Prostate gland (tissue), 2 donors: Measurements from ENCODE around the gene CCDC69. TPM values are rescaled to one million over a fixed set of nuclear protein-coding genes. Genes with fewer than 3 reads are reported as not detected.
A peak's percentile ranks its signal among the peaks of the same experiment; 100 is the strongest.
"Not testable (repeated sequence)": the region's sequence is repeated elsewhere in the genome, so short reads cannot be mapped to it uniquely, and the experiment has no call there.

Experiments used
- DNase-seq: peaks from one replicate; pipeline ENCODE4 v3.0.0-alpha.2; 2019; ENCODE audit warnings: low spot score
- H3K27ac ChIP-seq, 2 donors: fragments of 200-600 bp; sonication (generic); 2 replicates each; pipeline ENCODE4 v1.5.1; 2017 to 2019
- H3K27me3 ChIP-seq: fragments of 200-600 bp; sonication (generic); replicated peaks from 2 replicates; pipeline ENCODE4 v1.5.1; 2019; ENCODE audit not compliant: insufficient read depth
- H3K36me3 ChIP-seq, 2 donors: fragments of 200-600 bp; sonication (generic); 1 replicate in 1 of 2; 2 replicates in 1 of 2; pipeline versions ENCODE4 v1.5.1 to v1.8.1; 2017 to 2019
- H3K4me1 ChIP-seq: fragments of 200-600 bp; sonication (generic); replicated peaks from 2 replicates; pipeline ENCODE4 v1.5.1; 2019
- H3K4me3 ChIP-seq, 2 donors: fragments of 200-600 bp; sonication (generic); 2 replicates each; pipeline ENCODE4 v1.5.1; 2017 to 2019
- H3K9me3 ChIP-seq: fragments of 200-600 bp; sonication (generic); 2 replicates; pipeline ENCODE4 v1.5.1; 2017
- POLR2A ChIP-seq: fragments of 450-650 bp; IDR thresholded peaks from one replicate; pipeline ENCODE4 v1.6.1; 2016; ENCODE audit warnings: antibody characterized with exemption, mild to moderate bottlenecking
- POLR2AphosphoS5 ChIP-seq: sonication (generic); formaldehyde crosslinking; IDR thresholded peaks from one replicate; pipeline ENCODE4 v1.6.1; 2017; ENCODE audit warnings: antibody characterized with exemption
- WGBS: methylation state at CpG from one replicate; pipeline ENCODE4 v1.1.5; 2018; 5-methylcytosine and 5-hydroxymethylcytosine counted together
- intact Hi-C: fragments of 100-400 bp; cut with DNase I; formaldehyde crosslinking; loops from one replicate; pipeline ENCODE4 v1.14.2; 2022
- total RNA-seq, 2 donors: library from RNA; depleted of rRNA; stranded (reverse); fragments of >200 nt; gene quantifications; one replicate each; pipeline ENCODE4 v1.1.0, GENCODE V29; 2016
- TF ChIP-seq, protein P1 (sequence below), 4 experiments: fragments of 200-600 bp in 2 of 4; fragments of 450-650 bp in 2 of 4; sonication (generic) in 2 of 4; IDR thresholded peaks; 1 replicate in 3 of 4; 2 replicates in 1 of 4; pipeline ENCODE4 v1.5.1; 2016 to 2019; ENCODE audit warnings: antibody characterized with exemption in 4 of 4, mild to moderate bottlenecking in 2 of 4, moderate library complexity in 2 of 4

CCDC69 gene
- total RNA-seq, 2 donors from 2014 or later = 28.2 to 53.8 TPM

DNA sequence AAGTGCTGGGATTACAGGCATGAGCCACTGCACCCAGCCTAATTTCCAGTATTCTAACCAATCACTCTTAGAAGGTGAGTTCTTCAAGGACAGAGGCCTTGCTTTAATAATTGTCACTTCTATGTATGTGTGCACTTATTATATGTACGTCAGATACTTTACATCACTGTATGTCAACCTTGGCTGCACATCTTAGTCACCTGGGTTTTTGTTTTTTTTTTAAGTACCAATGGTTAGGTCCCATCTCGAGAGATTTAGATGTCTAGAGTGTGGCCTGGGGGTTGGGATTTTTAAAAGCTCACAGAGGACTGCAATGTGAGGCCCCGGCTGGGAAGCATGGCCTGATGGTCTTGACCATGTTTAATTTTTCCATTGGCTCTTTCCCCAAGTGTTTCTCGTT lies 19.2 kb upstream of the CCDC69 start:
- Histone ChIP-seq H3K27me3 (no peaks in the 10 kb centered on the region), H3K4me1 (no peaks in the 10 kb centered on the region), H3K36me3 (no peaks in the 10 kb centered on the region), H3K9me3 (no peaks in the 10 kb centered on the region), H3K27ac (no peak overlapping the region), H3K4me3 (no peak overlapping the region)
- WGBS = 91% methylated on average over 4 of the region's 4 CpGs
- no peak for TF ChIP-seq POLR2A
- TF ChIP-seq POLR2AphosphoS5 = no peak
- TF ChIP-seq, protein P1, sequence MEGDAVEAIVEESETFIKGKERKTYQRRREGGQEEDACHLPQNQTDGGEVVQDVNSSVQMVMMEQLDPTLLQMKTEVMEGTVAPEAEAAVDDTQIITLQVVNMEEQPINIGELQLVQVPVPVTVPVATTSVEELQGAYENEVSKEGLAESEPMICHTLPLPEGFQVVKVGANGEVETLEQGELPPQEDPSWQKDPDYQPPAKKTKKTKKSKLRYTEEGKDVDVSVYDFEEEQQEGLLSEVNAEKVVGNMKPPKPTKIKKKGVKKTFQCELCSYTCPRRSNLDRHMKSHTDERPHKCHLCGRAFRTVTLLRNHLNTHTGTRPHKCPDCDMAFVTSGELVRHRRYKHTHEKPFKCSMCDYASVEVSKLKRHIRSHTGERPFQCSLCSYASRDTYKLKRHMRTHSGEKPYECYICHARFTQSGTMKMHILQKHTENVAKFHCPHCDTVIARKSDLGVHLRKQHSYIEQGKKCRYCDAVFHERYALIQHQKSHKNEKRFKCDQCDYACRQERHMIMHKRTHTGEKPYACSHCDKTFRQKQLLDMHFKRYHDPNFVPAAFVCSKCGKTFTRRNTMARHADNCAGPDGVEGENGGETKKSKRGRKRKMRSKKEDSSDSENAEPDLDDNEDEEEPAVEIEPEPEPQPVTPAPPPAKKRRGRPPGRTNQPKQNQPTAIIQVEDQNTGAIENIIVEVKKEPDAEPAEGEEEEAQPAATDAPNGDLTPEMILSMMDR (IDR thresholded peaks at IDR 0.05) = no peak
- intact Hi-C loops = no loop called here
- DNase-seq = no peak

DNA sequence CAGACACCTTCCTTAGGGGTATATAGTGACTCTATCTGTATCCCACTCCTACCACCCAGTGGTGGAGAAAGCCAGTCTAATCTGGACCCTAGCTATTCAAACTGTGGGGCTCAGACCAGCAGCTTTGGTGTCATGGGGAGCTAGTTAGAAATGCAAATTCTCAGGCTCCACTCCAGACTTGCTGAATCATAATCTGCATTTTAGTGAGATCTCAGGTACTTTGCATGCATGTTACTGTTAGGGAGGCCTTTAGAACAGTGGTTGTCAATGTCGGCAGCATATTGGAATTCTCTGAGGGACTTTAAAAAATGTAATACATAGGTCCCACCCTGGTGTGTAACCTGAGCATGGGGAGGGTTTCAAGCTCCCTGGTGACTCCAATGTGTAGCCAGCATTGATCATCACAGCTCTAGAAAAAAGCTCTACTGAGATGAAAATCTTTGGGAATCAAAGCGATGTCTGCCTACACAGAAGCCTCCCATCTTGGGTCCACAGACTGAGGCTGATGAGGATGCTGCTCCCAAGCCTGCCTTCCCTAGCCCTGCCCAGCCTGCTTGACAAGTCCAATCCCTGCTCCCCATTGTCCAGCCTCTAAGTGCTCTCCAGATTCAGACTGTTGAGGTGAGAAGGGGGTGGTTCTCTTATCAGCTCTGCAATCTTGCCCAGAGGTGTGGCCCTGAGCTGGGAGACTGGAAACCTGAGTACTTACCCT lies 17.2 kb upstream of the CCDC69 start:
- no peaks in the 10 kb centered on the region for H3K4me1 ChIP-seq
- H3K27ac ChIP-seq = no peak overlapping the region
- intact Hi-C loops = no loop called here
- 78% methylated on average over 2 of the region's 2 CpGs for WGBS
- TF ChIP-seq POLR2A (no peak), POLR2AphosphoS5 (no peak)
- TF ChIP-seq, protein P1 (IDR thresholded peaks at IDR 0.05) = no peak
- H3K9me3 ChIP-seq = no peaks in the 10 kb centered on the region
- no peaks in the 10 kb centered on the region for H3K27me3 ChIP-seq
- no peak for DNase-seq
- H3K36me3 ChIP-seq = no peaks in the 10 kb centered on the region
- H3K4me3 ChIP-seq = no peak overlapping the region

DNA sequence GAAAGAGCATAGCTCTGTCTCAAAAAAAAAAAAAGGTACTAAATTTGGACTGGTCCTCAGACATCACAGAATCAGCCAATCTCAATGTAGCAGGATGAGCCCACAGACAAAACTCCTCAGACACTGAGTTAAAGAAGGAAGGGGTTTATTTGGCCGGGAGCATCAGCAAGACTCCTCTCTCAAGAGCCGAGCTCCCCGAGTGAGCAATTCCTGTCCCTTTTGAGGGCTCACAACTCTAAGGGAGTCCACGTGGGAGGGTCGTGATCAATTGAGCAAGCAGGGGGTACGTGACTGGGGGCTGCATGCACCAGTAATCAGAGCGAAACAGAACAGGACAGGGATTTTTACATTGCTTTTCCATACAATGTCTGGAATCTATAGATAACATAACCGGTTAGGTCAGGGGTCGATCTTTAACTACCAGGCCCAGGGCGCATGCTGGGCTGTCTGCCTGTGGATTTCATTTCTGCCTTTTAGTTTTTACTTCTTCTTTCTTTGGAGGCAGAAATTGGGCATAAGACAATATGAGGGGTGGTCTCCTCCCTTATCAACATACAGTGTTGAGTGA lies 16.5 kb upstream of the CCDC69 start:
- DNase-seq, intact Hi-C loops, H3K9me3 ChIP-seq, H3K27me3 ChIP-seq, H3K36me3 ChIP-seq, H3K4me1 ChIP-seq, H3K4me3 ChIP-seq, H3K27ac ChIP-seq: not testable (repeated sequence)
- 94% methylated on average over 10 of the region's 10 CpGs for WGBS

DNA sequence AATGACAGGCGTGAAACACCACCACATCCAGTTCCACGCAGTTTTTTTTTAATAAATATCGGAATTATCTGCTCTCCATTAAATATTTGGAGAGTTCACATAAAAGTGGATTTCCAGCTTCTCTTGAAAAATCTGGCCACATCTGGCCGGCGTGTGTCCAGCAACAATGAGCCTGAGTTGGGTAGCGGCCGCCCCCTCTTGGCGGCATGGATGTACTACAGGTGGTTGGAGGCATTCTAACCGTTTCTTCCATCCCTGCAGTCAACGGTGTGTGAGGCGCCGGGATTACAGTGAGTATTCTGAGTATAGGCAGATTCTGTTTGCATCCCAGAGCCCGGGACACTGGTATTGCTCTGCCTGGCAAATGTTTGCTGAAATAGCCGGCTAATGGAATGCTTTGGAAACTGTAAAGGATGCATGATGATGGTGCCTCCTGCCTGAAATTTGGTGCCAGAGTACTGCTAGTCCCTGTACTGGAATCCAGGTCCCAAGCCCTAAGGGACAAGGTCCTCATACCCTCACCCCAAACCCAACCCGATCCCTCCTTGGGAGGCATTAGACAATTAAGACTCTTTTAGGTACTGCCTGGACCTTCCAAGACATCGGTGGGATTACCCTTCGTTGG lies 15.5 kb upstream of the CCDC69 start:
- no peaks in the 10 kb centered on the region for H3K36me3 ChIP-seq
- no peaks in the 10 kb centered on the region for H3K27me3 ChIP-seq
- no peaks in the 10 kb centered on the region for H3K9me3 ChIP-seq
- no peak overlapping the region for H3K27ac ChIP-seq
- intact Hi-C loops = loop anchor here (5.0 to 10.0 kb wide), 2 partner anchors 112 to 175 kb away; no protein-coding TSS in a partner anchor
- H3K4me3 ChIP-seq = no peak overlapping the region
- TF ChIP-seq POLR2AphosphoS5 (no peak), POLR2A (no peak)
- TF ChIP-seq, protein P1 (IDR thresholded peaks at IDR 0.05) = peak; percentile 14 to 59 (median 51)
- peaks cover 3% of the 10 kb centered on the region for H3K4me1 ChIP-seq
- no peak for DNase-seq
- 58% methylated on average over 17 of the region's 17 CpGs for WGBS

DNA sequence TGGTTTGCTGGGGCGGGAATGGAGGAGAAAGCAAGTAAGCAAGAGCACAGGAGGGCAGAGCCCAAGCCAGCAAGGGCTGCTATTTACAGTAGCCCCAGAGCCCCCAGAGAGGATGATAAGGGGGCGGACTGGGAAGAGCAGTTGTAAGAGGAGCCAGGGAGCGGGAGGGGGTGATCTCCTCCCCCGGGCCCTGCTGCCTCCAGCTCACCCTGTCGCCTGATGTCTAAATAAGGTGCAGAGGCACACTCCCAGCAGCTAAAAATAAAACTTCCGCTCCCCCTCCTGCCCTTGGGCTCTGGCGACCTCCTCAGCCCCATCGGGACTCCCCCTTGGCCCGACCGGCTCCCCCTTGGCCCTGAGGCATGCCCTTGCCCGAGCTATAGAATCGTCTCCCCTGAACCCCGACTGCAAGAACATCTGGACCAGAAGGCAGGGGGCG lies 14.4 kb upstream of the CCDC69 start:
- no peak for TF ChIP-seq POLR2AphosphoS5
- no peak for TF ChIP-seq POLR2A
- TF ChIP-seq, protein P1 (IDR thresholded peaks at IDR 0.05) = no peak
- no peaks in the 10 kb centered on the region for H3K36me3 ChIP-seq
- peaks cover 4% of the 10 kb centered on the region for H3K4me1 ChIP-seq
- no peaks in the 10 kb centered on the region for H3K9me3 ChIP-seq
- no peak for DNase-seq
- WGBS = 46% methylated on average over 14 of the region's 14 CpGs
- no peak overlapping the region for H3K4me3 ChIP-seq
- H3K27me3 ChIP-seq = no peaks in the 10 kb centered on the region
- no peak overlapping the region for H3K27ac ChIP-seq
- intact Hi-C loops = loop anchor here (5.0 to 10.0 kb wide), 2 partner anchors 111 to 174 kb away; no protein-coding TSS in a partner anchor
